GM18868 (cell line): Measurements from ENCODE around the gene AP1G2.

Source experiments
- ATAC-seq: cut with Tn5 transposase; IDR thresholded peaks from one replicate; pipeline ENCODE4 v1.9.1; 2021; ENCODE audit warnings: mild to moderate bottlenecking, moderate library complexity; ENCODE audit not compliant: unreplicated experiment

AP1G2 gene

DNA sequence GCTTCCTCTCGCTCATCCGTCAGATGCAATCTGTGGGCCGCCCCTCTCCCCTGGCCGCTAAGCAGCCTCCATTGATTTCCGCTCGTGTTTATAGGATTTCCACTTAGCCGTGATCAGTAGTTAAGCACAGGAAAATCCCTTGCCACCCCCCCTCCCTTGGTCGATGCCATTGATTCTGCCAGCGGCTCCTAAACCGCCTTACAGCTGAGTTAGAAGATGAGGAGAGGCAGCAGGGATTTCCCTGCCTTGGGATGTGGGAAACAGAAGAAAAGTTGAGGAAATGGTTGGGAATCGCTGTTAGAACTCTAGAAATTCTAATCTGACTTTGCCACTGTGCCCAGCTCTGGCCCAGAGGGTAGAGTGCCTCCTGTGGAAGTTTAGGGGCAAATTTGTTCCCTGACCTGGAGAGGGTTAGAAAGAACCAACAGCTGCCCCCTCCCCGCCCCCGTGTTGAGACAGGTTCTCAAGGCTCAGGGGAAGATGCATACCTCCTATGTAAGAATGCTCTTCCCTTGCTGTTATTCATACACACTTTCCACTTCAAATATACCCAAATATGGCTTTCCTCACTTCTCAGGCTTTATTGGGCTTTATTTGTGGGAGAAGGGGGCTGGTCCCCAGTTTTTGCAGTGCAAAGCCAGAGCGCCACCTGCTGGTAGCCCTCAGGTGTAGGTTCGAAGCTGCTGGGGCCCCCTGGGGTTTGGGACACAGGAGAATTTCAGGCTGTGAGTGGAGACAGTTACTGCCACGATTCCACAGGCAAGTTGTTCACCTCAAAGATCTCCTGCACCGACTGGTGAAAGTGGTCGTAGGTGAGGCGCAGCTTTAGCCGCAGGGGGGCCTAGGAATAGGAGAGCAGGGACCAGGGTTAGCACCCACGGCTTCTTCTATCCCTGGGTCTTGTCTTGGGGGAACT lies 8.3 kb downstream of the AP1G2 start:
- no peak for ATAC-seq

DNA sequence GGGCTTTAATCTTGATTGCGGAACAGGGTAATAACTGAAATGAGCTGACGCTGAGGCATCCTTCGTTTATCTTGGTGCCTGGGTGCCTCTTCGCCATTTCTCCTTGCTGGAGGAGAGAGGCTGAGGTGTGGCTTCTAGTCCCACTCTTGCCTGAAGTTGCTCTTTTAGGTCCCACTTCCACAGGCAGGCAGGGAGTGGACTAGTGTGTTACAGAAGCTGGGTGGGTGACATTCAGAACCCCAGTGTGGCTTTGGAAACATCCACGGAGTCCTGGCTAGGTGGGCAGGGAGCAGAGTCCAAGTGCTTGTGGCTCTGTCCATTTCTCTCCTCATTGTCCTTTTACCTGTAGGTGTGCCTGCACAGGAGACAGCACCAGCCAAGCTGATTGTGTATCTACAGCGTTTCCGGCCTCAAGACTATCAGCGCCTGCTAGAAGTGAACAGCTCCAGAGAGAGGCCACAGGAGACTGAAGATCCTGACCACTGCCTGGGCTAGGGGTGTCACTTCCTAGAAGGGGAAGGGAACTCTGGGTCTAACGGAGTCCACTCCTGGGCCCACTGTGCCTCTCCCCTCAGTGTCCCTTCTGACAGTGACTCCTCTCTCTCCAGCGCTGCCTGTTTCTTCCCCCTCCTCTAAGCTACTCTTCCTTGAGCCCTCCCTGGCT lies 9.1 kb downstream of the AP1G2 start:
- no peak for ATAC-seq

- ATAC-seq, result no peak
These were observed 9.6 kb downstream of the AP1G2 start for GRCh38 chr14:23557946-23558345.

GRCh38 chr14:23557521-23557920 lies 10.1 kb downstream of the AP1G2 start:
- no peak for ATAC-seq

DNA sequence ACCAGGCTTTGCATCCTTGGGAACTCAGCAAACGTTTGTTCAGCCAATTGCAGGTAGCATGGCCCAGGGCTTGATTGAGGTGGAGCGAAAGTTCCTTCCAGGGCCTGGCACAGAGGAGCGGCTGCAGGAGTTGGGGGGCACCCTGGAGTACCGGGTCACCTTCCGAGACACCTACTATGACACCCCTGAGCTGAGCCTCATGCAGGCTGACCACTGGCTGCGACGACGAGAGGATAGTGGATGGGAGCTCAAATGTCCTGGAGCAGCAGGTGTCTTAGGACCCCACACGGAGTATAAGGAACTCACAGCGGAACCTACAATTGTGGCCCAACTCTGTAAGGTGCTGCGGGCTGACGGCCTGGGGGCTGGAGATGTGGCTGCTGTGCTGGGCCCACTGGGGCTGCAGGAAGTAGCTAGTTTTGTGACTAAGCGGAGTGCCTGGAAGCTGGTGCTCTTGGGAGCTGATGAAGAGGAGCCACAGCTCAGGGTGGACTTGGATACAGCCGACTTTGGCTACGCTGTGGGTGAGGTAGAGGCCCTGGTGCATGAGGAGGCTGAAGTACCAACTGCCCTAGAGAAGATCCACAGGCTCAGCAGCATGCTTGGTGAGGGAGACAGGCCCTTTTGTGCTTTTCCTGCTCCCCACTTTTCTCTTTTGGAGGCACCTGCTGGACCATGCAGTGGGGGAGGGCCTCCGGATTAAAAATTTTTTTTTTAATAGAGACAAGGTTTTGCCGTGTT lies 10.7 kb downstream of the AP1G2 start:
- ATAC-seq, result no peak

DNA sequence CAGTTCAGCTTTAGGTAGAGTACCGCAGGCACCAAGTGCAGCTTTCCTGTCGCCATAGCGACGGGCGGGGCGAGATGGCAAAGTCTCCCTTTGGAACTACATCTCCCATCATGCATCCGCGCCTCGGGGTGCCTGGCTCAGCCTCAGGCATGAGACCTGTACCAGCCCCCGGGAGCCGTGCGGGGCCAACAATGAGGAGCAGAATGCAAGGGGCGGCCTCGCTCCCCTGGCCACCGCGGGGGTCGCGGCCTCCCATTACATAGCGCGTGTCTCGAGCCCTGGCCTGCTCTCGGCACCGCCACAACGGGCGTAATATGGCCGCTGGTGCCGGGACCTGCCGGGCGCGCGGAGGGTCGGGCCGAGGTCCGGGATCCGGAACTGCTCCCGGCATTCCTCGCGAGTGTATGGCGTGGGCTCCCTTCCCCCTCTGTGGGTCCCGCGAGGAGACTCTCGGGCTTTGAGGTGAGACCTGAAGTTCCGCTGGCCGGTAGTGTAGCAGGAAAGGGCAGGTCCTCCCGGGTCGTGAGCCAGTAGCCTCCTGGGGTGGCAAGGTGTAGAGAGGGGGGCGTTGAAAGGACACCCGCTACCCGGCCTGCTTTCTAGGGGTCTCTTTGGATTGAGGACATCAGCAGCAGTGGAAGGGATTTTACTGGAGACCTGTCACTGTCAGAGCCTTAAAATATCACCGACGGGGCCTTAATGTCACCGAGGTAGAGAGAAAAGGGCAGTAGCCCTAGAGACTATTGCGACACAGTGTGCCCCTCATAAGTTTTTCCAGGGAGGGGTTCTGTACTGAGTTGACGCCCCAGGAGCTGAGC lies 11.5 kb downstream of the AP1G2 start, which contains the start of gene THTPA:
Gene THTPA (plus strand): TSS at position 390 of the 818 bp plus-strand sequence. CDS start 487 bp downstream, outside the sequence.
- ATAC-seq, result peak; percentile 86

- no peak for ATAC-seq
These were observed 12.1 kb downstream of the AP1G2 start for GRCh38 chr14:23555533-23555881.

GRCh38 chr14:23551266-23552028 lies 16.1 kb downstream of the AP1G2 start, which contains the start of gene ZFHX2:
ZFHX2 (minus strand) TSS chr14:23551765; CDS start chr14:23535325, 16,440 bp downstream.
- peak; percentile 62 for ATAC-seq

DNA sequence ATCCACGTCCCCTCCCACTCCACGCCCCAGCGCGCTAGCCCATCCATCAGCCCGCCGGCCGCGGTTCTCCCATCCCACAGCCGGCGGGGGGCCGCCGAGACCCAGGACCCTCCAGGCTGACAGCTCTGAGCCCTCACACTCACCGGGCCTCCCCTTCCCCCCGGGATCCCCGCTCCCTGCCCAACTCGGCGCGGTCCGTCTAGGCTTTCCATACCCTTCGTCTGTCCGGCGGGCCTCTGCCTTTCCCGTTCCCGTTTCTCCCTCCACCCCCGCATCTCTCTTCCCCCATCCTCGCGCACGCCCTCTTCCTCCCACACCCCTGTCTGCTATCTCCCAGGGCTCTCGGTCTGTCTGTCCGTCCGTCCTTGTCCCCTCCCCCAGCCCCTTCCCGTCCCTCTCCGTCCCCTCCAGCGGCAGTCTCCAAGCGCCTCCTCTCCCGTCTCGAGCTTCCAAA lies 16.8 kb downstream of the AP1G2 start:
- no peak for ATAC-seq

GRCh38 chr14:23550131-23550811 lies 17.3 kb downstream of the AP1G2 start:
- no peak for ATAC-seq

GRCh38 chr14:23548351-23549318 lies 19.0 kb downstream of the AP1G2 start:
- ATAC-seq, result no peak

DNA sequence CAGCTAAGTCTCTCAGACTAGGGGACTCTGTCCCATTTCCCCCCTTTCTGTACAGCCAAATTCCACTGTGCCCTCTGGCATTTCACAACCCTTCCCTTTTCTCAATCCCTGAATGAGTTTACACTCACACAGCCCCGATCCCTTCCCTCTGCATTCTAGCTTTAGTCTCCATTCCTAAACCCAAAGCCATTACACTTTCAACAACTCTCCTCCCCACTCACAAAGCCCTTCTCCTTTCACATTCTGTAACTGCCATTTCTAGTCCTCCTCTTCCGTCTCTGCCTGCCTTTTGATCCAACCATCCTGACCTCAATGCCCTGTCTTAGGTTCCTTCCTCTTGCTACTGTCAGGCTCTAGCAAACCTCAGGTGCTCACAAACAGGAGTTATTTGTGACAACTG lies 19.7 kb downstream of the AP1G2 start:
- ATAC-seq, result no peak

DNA sequence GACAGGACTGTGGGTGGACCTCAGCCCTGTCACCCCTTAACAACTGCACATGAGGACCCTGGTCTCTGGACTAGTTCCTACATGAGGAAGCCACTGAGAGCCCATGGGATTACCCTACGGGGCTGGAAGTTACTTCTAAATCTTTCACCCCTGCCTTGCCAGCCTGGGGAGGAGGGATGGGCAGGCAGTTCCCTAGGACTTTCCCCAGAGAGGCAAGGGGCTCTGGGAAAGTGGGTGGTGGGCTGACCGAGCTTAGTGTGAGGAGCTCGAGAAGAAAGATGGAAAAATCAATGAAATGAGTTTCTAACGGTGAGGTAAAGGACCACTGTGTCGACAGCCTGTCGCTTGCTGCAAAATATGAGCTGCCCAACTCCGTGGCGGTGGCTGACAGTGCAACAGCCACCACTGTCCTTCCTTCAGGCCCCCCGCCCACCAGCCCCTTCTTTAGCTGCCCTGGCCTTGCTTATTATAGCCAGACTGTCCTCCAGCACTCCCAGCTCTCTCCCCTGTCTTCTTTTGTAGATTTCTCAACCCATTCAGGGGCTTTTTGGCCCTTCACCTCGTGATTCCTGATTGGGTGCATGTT lies 21.0 kb downstream of the AP1G2 start:
- ATAC-seq, result no peak

DNA sequence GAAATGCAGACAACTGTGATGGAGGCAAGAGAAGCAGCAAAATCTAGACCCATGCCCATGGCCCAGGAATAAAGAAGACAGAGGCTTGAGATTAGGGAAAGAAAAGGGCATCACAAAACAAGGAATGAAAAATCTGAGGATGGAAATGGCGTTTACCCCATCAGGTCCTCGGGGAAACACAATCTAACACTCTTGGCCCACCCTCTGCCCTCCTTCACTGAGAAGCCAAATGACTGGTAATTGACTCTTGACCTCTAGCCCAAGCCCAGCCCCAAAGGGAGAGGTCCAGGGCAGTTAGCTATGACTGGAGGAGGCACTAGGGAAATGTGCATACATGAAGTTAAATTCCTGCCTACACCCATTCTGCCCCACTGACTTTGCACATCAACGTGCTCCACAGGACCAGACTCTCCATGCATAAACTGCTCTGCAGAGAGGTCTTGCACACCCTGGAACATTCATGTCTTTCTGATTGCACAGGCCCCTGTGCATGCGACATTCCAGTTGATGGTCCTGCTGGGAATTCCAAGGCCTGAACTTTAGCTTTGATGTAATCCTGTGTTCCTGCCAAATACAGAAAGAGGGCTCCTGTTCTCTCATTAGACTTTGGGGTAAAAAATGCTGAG lies 21.7 kb downstream of the AP1G2 start:
- ATAC-seq, result no peak

DNA sequence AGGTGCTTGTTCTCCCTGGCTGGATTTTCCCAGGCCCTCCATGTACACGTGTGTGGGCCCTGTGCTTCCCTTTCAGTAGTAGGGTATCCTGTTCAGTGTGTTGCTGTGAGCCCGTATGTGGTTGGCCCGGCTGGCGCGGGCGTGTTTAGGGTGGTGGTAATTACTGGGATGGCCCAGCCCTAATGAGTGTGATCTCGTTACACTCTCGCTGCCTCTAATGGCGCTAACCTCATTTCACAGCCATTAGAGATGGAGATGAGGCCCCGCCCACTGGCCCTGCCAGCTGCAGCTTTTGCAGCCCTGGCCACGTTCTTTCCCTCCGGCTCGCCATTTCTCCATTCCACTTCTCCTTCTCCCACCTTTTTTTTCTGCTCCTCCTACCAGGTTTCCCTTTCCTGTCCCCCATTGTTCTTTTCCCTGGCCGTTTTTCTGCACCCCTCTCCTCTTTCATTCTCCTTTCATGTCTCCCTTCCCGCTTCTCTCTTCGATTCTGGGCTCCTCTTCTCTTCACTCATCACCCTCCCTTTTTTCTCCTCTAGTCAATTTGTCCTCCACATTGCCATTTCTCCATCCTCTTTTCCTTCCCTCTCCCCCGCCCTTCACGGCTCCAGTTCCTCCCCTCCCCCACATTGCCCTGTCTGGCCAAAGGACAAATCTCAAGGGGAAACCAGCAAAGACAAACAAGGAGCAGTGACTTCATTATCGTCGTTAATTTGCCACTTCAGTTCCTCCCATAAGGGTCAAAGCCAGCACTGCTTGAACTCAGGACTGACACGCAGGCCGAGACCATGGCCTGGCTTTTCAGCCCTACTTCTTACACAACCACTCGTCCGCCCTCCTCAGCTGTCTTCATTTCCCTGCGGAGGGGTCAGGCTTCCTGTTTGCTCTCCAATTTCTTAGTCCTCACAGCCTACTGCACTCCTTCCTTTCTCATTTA lies 22.8 kb downstream of the AP1G2 start:
- no peak for ATAC-seq

DNA sequence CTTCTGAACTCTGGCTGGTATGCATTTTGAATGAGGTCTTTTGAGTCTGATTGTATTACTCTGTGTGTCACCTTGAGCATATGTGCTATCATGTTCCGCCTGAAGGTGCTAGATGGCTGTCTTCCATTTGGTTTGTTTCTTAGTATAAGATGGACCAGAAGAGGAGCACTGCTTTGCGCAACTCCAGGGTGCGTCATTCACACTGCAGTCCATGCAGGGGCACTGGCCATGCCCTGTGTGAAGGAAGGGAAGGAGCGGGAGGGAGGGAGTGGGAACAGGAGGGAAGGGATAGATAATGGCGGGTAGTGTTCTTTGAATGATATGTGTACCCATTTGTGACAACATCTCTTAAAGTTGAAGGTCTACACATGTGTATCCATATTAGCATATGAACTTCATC lies 24.2 kb downstream of the AP1G2 start:
- no peak for ATAC-seq
